Fibroblast of mammary gland (primary cell): ENCODE measurements around the gene LGR6.

Experiments used
- DNase-seq: peaks from one replicate; pipeline ENCODE4 v3.0.0-alpha.2; 2010; ENCODE audit warnings: low read depth
- H3K4me3 ChIP-seq: 2 replicates; pipeline ENCODE4 v1.5.1; 2011; ENCODE audit warnings: low read depth, mild to moderate bottlenecking, low read length, moderate library complexity; ENCODE audit not compliant: control insufficient read depth
- TF ChIP-seq, protein P1 (sequence below): conservative IDR thresholded peaks from 2 replicates; pipeline ENCODE4 v1.5.1; 2011; ENCODE audit warnings: low read depth, low read length, inconsistent platforms; ENCODE audit not compliant: control insufficient read depth, insufficient read depth

Gene LGR6

GRCh38 chr1:202276081-202276715, 82.6 kb downstream of the LGR6 start:
- DNase-seq = no peak
- no peak overlapping the region for H3K4me3 ChIP-seq
- TF ChIP-seq, protein P1, sequence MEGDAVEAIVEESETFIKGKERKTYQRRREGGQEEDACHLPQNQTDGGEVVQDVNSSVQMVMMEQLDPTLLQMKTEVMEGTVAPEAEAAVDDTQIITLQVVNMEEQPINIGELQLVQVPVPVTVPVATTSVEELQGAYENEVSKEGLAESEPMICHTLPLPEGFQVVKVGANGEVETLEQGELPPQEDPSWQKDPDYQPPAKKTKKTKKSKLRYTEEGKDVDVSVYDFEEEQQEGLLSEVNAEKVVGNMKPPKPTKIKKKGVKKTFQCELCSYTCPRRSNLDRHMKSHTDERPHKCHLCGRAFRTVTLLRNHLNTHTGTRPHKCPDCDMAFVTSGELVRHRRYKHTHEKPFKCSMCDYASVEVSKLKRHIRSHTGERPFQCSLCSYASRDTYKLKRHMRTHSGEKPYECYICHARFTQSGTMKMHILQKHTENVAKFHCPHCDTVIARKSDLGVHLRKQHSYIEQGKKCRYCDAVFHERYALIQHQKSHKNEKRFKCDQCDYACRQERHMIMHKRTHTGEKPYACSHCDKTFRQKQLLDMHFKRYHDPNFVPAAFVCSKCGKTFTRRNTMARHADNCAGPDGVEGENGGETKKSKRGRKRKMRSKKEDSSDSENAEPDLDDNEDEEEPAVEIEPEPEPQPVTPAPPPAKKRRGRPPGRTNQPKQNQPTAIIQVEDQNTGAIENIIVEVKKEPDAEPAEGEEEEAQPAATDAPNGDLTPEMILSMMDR = no peak

DNA sequence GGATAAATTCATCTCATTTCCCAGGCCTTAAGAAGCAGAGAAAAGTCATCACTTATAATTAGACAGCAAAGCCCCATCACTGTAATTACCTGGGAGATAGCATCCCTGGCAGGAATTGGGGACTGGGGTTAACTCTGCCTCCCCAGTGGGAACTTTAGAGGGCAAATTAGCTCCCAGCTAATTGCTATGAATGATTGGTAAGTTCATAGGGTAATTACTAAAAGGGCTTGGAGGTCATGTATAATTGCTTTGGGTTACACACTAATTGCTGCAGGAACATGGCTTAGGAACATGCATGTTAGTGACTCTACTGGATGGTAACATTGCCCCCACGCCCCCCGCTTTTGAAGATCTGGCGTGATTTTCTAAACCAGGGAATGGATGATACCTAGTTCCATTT, 83.3 kb downstream of the LGR6 start:
- TF ChIP-seq, protein P1 = no peak
- no peak overlapping the region for H3K4me3 ChIP-seq
- no peak for DNase-seq

DNA sequence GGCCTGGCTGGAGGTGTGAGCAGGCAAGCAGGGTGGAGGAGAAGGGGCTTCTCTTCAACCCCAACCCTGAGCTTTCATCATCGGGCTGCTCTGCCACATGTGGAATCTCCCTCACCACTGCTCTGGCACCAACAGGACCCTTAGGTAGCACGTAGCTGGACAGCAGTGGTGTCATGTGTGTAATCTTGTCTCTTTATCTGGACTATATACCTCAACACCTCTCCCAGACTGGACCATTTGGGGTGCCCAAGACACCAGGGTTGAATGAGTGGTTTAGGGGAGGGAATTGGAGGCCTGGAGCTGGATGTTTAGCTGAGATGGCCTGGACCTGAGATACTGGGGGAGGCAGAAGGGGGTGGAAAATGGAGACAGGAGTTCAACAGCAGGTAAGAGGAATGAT, 85.2 kb downstream of the LGR6 start:
- H3K4me3 ChIP-seq = no peak overlapping the region
- TF ChIP-seq, protein P1 = no peak
- no peak for DNase-seq

- TF ChIP-seq, protein P1 = no peak
- H3K4me3 ChIP-seq = no peak overlapping the region
- peak; percentile 27 for DNase-seq
Observed at GRCh38 chr1:202279806-202280205, 86.2 kb downstream of the LGR6 start.

GRCh38 chr1:202280595-202280994, 87.0 kb downstream of the LGR6 start:
- H3K4me3 ChIP-seq = no peak overlapping the region
- TF ChIP-seq, protein P1 = no peak
- DNase-seq = no peak

DNA sequence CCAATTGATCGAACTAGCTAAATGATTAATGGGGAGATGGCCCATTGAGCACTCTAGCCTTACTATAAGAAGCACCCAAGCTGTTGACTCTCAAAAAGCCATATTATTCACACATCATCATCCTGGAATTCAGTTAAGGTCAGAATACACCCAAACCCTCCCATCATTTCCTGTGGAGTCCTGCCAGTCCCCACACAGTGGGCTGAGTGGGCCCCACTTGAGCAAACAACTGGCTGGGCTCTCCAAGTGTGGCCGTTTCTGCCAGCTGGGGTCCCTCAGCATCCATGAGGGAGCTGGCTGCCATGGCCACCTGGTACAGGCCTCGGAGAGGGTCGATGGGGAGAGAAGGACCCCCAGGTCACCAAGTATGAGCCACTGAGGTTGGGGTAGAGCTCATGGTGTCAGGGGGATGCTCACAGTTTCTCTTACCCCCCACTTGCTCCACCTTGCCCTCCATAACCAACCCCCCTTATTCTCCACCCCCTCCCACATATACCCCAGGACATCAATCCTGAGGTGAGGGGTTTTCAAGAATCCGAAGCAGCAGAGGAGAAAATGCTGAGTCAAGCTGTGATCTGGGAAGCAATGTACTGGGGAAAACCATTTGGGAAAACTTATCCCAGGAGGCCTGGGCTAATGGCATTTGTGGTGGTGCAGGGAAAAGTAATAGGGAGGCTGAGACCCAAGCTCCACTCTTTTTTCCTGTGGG, 87.9 kb downstream of the LGR6 start:
- TF ChIP-seq, protein P1 = no peak
- DNase-seq = peak; percentile 65
- no peak overlapping the region for H3K4me3 ChIP-seq
